H1 (cell line): Measurements from ENCODE around the gene HLX. TPM values are rescaled to one million over a fixed set of nuclear protein-coding genes. Genes with fewer than 3 reads are reported as not detected.

Experiments used
- CTCF ChIA-PET: fragments of 300-600 bp; sonication (Branson Sonifier 250); formaldehyde crosslinking; loops from one replicate; lab custom pipeline; 2021; ENCODE audit not compliant: partially characterized antibody; lab: Charles Lee
- POLR2A ChIA-PET: fragments of 300-600 bp; sonication (Branson Sonifier 250); formaldehyde crosslinking; loops from one replicate; lab custom pipeline; 2021; ENCODE audit warnings: inconsistent platforms; ENCODE audit not compliant: partially characterized antibody; lab: Charles Lee
- DNase-seq, 2 experiments: peaks; one replicate each; pipeline versions ENCODE4 v3.0.0 to v3.0.0-alpha.2; 2010 to 2022; ENCODE audit warnings: low spot score in 2 of 2, low read depth in 1 of 2, mixed read lengths in 1 of 2
- FAIRE-seq: peaks from 2 replicates; lab custom pipeline; 2011; peaks lifted over from hg19 to GRCh38; lab: Jason Lieb, UNC
- H2AFZ ChIP-seq: 2 replicates; pipeline ENCODE4 v1.8.1; 2012; ENCODE audit warnings: low read length, inconsistent platforms
- H2AK5ac ChIP-seq: 2 replicates; pipeline ENCODE4 v1.6.1; 2013; ENCODE audit warnings: low read depth, low read length
- H2BK120ac ChIP-seq: replicated peaks from 2 replicates; pipeline ENCODE3; 2013; ENCODE audit warnings: low read depth, low read length, inconsistent platforms
- H2BK12ac ChIP-seq: 2 replicates; pipeline ENCODE4 v1.6.1; 2013; ENCODE audit warnings: low read depth, low read length
- H2BK15ac ChIP-seq: 2 replicates; pipeline ENCODE4 v1.6.1; 2013; ENCODE audit warnings: low read length
- H2BK20ac ChIP-seq: 2 replicates; pipeline ENCODE4 v1.6.1; 2013; ENCODE audit warnings: low read length
- H2BK5ac ChIP-seq: 2 replicates; pipeline ENCODE4 v1.6.1; 2013; ENCODE audit warnings: low read depth, low read length
- H3K14ac ChIP-seq: 2 replicates; pipeline ENCODE4 v1.6.1; 2013; ENCODE audit warnings: inconsistent platforms; ENCODE audit not compliant: insufficient read length
- H3K18ac ChIP-seq: 2 replicates; pipeline ENCODE4 v1.6.1; 2013; ENCODE audit warnings: low read length; ENCODE audit errors: extremely low read depth
- H3K23ac ChIP-seq: 2 replicates; pipeline ENCODE4 v1.6.1; 2013; ENCODE audit warnings: inconsistent platforms; ENCODE audit not compliant: insufficient read length
- H3K23me2 ChIP-seq: 2 replicates; pipeline ENCODE4 v1.6.1; 2013; ENCODE audit warnings: low read depth, low read length
- H3K27ac ChIP-seq: 2 replicates; pipeline ENCODE4 v1.6.1; 2011; ENCODE audit warnings: low read depth, low read length, inconsistent platforms
- H3K27me3 ChIP-seq, 4 experiments: replicated peaks in 1 of 4; 1 replicate in 1 of 4; 2 replicates in 3 of 4; pipeline versions ENCODE4 v1.6.1 to v1.8.1; 2011 to 2013; ENCODE audit warnings: low read length in 3 of 4, mild to moderate bottlenecking in 3 of 4, inconsistent platforms in 2 of 4, mixed read lengths in 2 of 4, moderate library complexity in 1 of 4; ENCODE audit not compliant: control insufficient read depth in 3 of 4, insufficient read depth in 3 of 4; ENCODE audit errors: extremely low read depth in 1 of 4
- H3K36me3 ChIP-seq, 4 experiments: 2 replicates each; pipeline versions ENCODE4 v1.6.1 to v1.8.1; 2011 to 2013; ENCODE audit warnings: mild to moderate bottlenecking in 4 of 4, low read length in 3 of 4, moderate library complexity in 2 of 4, control low read depth in 1 of 4, inconsistent platforms in 1 of 4; ENCODE audit not compliant: insufficient read depth in 4 of 4, control insufficient read depth in 2 of 4
- H3K4ac ChIP-seq: replicated peaks from 2 replicates; pipeline ENCODE3; 2013; ENCODE audit warnings: low read length, low read depth, mixed read lengths, inconsistent platforms; ENCODE audit not compliant: insufficient read length
- H3K4me1 ChIP-seq, 4 experiments: replicated peaks in 1 of 4; 1 replicate in 1 of 4; 2 replicates in 3 of 4; pipeline versions ENCODE4 v1.6.1 to v1.8.1; 2011 to 2013; ENCODE audit warnings: low read length in 3 of 4, inconsistent platforms in 2 of 4, mixed read lengths in 1 of 4; ENCODE audit not compliant: insufficient read depth in 4 of 4, control insufficient read depth in 3 of 4
- H3K4me2 ChIP-seq, 2 experiments: 2 replicates each; pipeline versions ENCODE4 v1.6.1 to v1.8.1; 2011 to 2013; ENCODE audit warnings: low read depth in 2 of 2, low read length in 2 of 2, control low read depth in 1 of 2, inconsistent platforms in 1 of 2, mild to moderate bottlenecking in 1 of 2; ENCODE audit not compliant: insufficient read depth in 1 of 2
- H3K4me3 ChIP-seq, 4 experiments: fragments of 200-600, 300-600 bp in 1 of 4; sonication (generic), shearing (Covaris generic), sonication (Bioruptor Twin) in 1 of 4; 2 replicates each; pipeline versions ENCODE4 v1.5.1 to v1.8.1; 2011 to 2016; ENCODE audit warnings: low read length in 4 of 4, low read depth in 3 of 4, control low read depth in 2 of 4, inconsistent platforms in 2 of 4, mild to moderate bottlenecking in 2 of 4, mixed read lengths in 1 of 4, moderate library complexity in 1 of 4; ENCODE audit not compliant: insufficient read depth in 2 of 4; ENCODE audit errors: extremely low read depth in 1 of 4
- H3K56ac ChIP-seq: replicated peaks from 2 replicates; pipeline ENCODE3; 2013; ENCODE audit warnings: low read depth, mild to moderate bottlenecking, mixed read lengths, low read length, inconsistent platforms; ENCODE audit not compliant: insufficient read length
- H3K79me1 ChIP-seq: 2 replicates; pipeline ENCODE4 v1.6.1; 2013; ENCODE audit warnings: low read depth, low read length, control low read depth
- H3K79me2 ChIP-seq, 2 experiments: 2 replicates each; pipeline versions ENCODE4 v1.6.1 to v1.8.1; 2012 to 2013; ENCODE audit warnings: low read length in 2 of 2, mild to moderate bottlenecking in 2 of 2, inconsistent platforms in 1 of 2; ENCODE audit not compliant: insufficient read depth in 2 of 2, control insufficient read depth in 1 of 2
- H3K9ac ChIP-seq, 4 experiments: replicated peaks in 1 of 4; 1 replicate in 1 of 4; 2 replicates in 3 of 4; pipeline versions ENCODE4 v1.6.1 to v1.8.1; 2011 to 2013; ENCODE audit warnings: low read depth in 3 of 4, low read length in 3 of 4, control low read depth in 2 of 4, mild to moderate bottlenecking in 2 of 4, moderate library complexity in 2 of 4, inconsistent platforms in 1 of 4; ENCODE audit errors: extremely low read depth in 1 of 4
- H3K9me3 ChIP-seq, 2 experiments: 2 replicates each; pipeline versions ENCODE4 v1.6.1 to v1.8.1; 2012 to 2013; ENCODE audit warnings: mild to moderate bottlenecking in 2 of 2, moderate library complexity in 2 of 2, control low read depth in 1 of 2, inconsistent platforms in 1 of 2, low read depth in 1 of 2, low read length in 1 of 2, mixed read lengths in 1 of 2; ENCODE audit not compliant: insufficient read depth in 2 of 2
- H4K20me1 ChIP-seq, 2 experiments: replicated peaks in 1 of 2; 2 replicates each; pipeline versions ENCODE3 to v1.8.1; 2011 to 2013; ENCODE audit warnings: inconsistent platforms in 2 of 2, low read length in 2 of 2, mild to moderate bottlenecking in 1 of 2; ENCODE audit not compliant: insufficient read depth in 2 of 2, control insufficient read depth in 1 of 2
- H4K5ac ChIP-seq: 2 replicates; pipeline ENCODE4 v1.6.1; 2013; ENCODE audit warnings: low read length, low read depth, mixed read lengths, inconsistent platforms; ENCODE audit not compliant: insufficient read length
- H4K8ac ChIP-seq: 2 replicates; pipeline ENCODE4 v1.8.0; 2013; ENCODE audit warnings: mild to moderate bottlenecking, moderate library complexity, low read length, inconsistent platforms; ENCODE audit not compliant: insufficient read depth; ENCODE audit errors: extremely low read depth
- H4K91ac ChIP-seq: replicated peaks from 2 replicates; pipeline ENCODE3; 2013; ENCODE audit warnings: low read length, mixed read lengths, inconsistent platforms; ENCODE audit not compliant: insufficient read length
- CREB1 ChIP-seq: IDR thresholded peaks from 2 replicates; pipeline ENCODE4 v1.6.1; 2012; ENCODE audit warnings: inconsistent platforms
- CTCF ChIP-seq, 3 experiments: IDR thresholded peaks; 1 replicate in 2 of 3; 2 replicates in 1 of 3; pipeline versions ENCODE4 v1.5.1 to v1.6.1; 2011; ENCODE audit warnings: low read length in 3 of 3, mild to moderate bottlenecking in 3 of 3, inconsistent platforms in 2 of 3, low read depth in 1 of 3, moderate library complexity in 1 of 3; ENCODE audit not compliant: insufficient read depth in 1 of 3; ENCODE audit errors: control extremely low read depth in 1 of 3
- EZH2 ChIP-seq: fragments of 200-600 bp; sonication (generic); IDR thresholded peaks from 2 replicates; pipeline ENCODE4 v1.7.1; 2012; ENCODE audit warnings: low read depth, mild to moderate bottlenecking, moderate library complexity, low read length, inconsistent platforms; ENCODE audit not compliant: severe bottlenecking
- RAD21 ChIP-seq, 2 experiments: IDR thresholded peaks in 1 of 2; conservative IDR thresholded peaks in 1 of 2; 2 replicates each; pipeline ENCODE4 v1.6.1; 2011; ENCODE audit warnings: low read depth in 2 of 2, low read length in 2 of 2, improper control_type of control experiment in 1 of 2, inconsistent platforms in 1 of 2, mild to moderate bottlenecking in 1 of 2, moderate library complexity in 1 of 2
- WGBS, 2 experiments: shearing (Covaris generic) in 1 of 2; methylation state at CpG; one replicate each; pipeline versions ENCODE4 v1.1.6 to v1.1.7; 2013 to 2015; ENCODE audit warnings: low lambda C conversion rate in 2 of 2, mixed read lengths in 2 of 2, inconsistent platforms in 1 of 2, low coverage in 1 of 2, missing lambda C conversion rate in 1 of 2; ENCODE audit not compliant: insufficient replicate concordance in 2 of 2, insufficient coverage in 1 of 2, insufficient read length in 1 of 2; ENCODE audit errors: extremely low coverage in 1 of 2, missing lambda C conversion rate in 1 of 2; 5-methylcytosine and 5-hydroxymethylcytosine counted together
- polyA plus RNA-seq, 7 experiments: library from polyadenylated mRNA; depleted of rRNA in 3 of 7; stranded (reverse) in 5 of 7; unstranded in 2 of 7; fragments of >200 nt in 5 of 7; fragments of 200-250 nt in 2 of 7; gene quantifications; 1 replicate in 5 of 7; 2 replicates in 1 of 7; 4 replicates in 1 of 7; pipeline versions ENCODE4 v1.2.1 to v1.2.3, GENCODE V29; 2011 to 2013; ENCODE audit warnings: missing spikeins in 2 of 7, mixed read lengths in 2 of 7
- total RNA-seq: library from RNA; stranded (reverse); fragmentation: NEBNext Ultra II Directional; extraction: Animal tissue kit (Norgen Biotek cat#: 25700); gene quantifications from 2 replicates; pipeline ENCODE4 v1.2.1, GENCODE V29; 2021

HLX gene
- total and polyA plus RNA-seq, 2 of the 8 experiments (the other 6 are each of a cell fraction or from before 2014, with no cell fraction given) = 0.11 to 0.30 TPM

GRCh38 chr1:220873868-220874655 lies 5.2 kb upstream of the HLX start:
- Histone ChIP-seq H3K79me1 (no peaks in the 10 kb centered on the region), H3K79me2 (no peaks in the 10 kb centered on the region), H4K91ac (no peak overlapping the region), H2BK12ac (no peak overlapping the region), H3K4me1 (peaks cover 3 to 11% (median 7%) of the 10 kb centered on the region in 4 experiments), H3K9me3 (no peaks in the 10 kb centered on the region), H3K23me2 (peaks cover 9% of the 10 kb centered on the region; the same call in 1 of the 2 replicates), H2BK20ac (no peak overlapping the region), H3K27ac (no peak overlapping the region), H3K9ac (no peak overlapping the region), H3K4ac (no peak overlapping the region), H4K5ac (no peak overlapping the region), H2BK15ac (no peak overlapping the region), H3K36me3 (no peaks in the 10 kb centered on the region), H2AFZ (no peak overlapping the region), H3K4me3 (no peak overlapping the region), H3K4me2 (peak overlapping the region in 1 of 2 experiments; percentile 32; a peak in 1 of 4 replicates), H3K56ac (no peak overlapping the region), H2AK5ac (no peak overlapping the region), H4K8ac (no peak overlapping the region), H4K20me1 (peaks cover 3 to 11% of the 10 kb centered on the region in 2 experiments), H2BK120ac (no peak overlapping the region), H3K18ac (no peak overlapping the region), H3K14ac (no peak overlapping the region), H3K27me3 (peaks cover 37 to 49% (median 45%) of the 10 kb centered on the region in 4 experiments), H3K23ac (no peak overlapping the region), H2BK5ac (no peak overlapping the region)
- ChIA-PET POLR2A (no interaction called here), CTCF (interaction anchor here (0.6 to 5.7 kb wide), 23 partner anchors 12 to 786 kb away, joined by 3 to 32 read pairs (median 3); no protein-coding TSS in a partner anchor)
- peak in 1 of 2 experiments; percentile 74 for DNase-seq
- FAIRE-seq = peak; percentile 58
- TF ChIP-seq RAD21 (IDR thresholded peaks at IDR 0.05 in 1 of 2, conservative IDR thresholded peaks at IDR 0.05 in 1 of 2; ENCODE audit: low read depth in 2 of 2, low read length in 2 of 2) (peak; percentile 86 to 91), CREB1 (no peak), CTCF (IDR thresholded peaks at IDR 0.05; ENCODE audit: control extremely low read depth in 1 of 3, insufficient read depth in 1 of 3, low read depth in 1 of 3, low read length in 3 of 3) (peak; percentile 41 to 75 (median 73)), EZH2 (no peak)
- 49% methylated on average over 8 of the region's 8 CpGs; no CpG with 5 or more reads in 1 of the 2 experiments for WGBS, 2 experiments
